Stimulated activated CD4-positive, alpha-beta T cell treated with anti-CD3 and anti-CD28 coated beads, Interleukin-1b, Interleukin-23, amount 100 ng/mL, for 1 hour (primary cell): Measurements from ENCODE around the gene TADA2B.
"Not testable (repeated sequence)": the region's sequence is repeated elsewhere in the genome, so short reads cannot be mapped to it uniquely, and the experiment has no call there.

Experiments
- DNase-seq, 2 donors: peaks; one replicate each; pipeline ENCODE4 v3.0.0-alpha.2; 2020; ENCODE audit warnings: low read depth in 2 of 2

TADA2B gene

DNA sequence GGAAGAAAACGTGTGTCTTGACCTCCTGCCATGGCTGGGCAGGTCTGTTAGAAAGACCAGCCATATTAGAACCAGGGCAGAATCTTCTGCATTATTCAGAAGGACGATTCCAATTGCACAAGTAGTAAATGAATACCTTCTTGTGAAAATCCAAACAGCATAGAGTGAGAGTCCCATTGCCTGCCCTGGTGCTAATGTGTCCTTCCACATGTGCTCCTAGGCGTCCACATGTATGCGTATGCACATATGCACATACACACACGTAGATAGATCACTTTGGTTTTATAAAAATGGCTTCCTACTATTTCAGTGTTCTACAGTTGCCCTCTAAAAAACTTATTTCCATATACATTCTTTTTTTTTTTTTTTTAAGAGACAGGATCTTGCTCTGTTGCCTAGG is 34.9 kb downstream of the TADA2B start:
- no peak for DNase-seq

DNA sequence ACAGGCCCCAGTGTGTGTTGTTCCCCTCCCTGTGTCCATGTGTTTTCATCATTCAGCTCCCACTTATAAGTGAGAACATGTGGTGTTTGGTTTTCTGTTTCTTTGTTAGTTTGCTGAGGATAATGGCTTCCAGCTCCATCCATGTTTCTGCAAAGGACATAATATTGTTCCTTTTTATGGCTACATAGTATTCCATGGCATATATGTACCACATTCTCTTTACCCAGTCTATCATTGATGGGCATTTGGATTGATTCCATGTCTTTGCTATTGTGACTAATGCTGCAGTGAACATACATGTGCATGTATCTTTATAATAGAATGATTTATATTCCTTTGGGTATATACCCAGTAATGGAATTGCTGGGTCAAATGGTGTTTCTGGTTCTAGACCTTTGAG is 36.3 kb downstream of the TADA2B start:
- DNase-seq: not testable (repeated sequence)

DNA sequence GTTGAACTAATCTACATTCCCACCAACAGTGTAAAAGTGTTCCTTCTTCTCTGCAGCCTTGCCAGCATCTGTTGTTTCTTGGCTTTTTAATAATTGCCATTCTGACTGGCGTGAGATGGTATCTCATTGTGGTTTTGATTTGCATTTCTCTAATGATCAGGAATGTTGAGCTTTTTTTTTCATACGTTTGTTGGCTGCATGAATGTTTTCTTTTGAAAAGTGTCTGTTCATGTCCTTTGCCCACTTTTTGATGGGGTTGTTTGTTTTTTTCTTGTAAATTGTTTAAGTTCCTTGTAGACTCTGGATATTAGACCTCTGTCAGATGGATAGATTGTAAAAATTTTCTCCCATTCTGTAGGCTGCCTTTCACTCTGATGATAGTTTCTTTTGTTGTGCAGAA is 36.7 kb downstream of the TADA2B start:
- DNase-seq: not testable (repeated sequence)

GRCh38 chr4:7083597-7084563 is 40.7 kb downstream of the TADA2B start:
- DNase-seq: no peak

DNA sequence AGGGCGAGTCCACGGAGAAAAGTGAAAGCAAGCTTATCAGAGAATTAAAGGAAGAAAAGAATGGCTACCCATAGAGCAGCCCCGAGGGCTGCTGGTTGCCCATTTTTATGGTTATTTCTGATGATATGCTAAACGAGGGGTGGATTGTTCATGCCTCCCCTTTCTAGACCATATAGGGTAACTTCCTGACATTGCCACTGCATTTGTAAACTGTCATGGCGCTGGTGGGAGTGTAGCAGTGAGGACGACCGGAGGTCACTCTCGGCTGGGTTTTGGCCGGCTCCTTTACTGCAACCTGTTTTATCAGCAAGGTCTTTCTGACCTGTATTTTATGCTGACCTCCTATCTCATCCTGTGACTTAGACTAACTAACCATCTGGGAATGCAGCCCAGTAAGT is 41.4 kb downstream of the TADA2B start:
- DNase-seq: not testable (repeated sequence)

DNA sequence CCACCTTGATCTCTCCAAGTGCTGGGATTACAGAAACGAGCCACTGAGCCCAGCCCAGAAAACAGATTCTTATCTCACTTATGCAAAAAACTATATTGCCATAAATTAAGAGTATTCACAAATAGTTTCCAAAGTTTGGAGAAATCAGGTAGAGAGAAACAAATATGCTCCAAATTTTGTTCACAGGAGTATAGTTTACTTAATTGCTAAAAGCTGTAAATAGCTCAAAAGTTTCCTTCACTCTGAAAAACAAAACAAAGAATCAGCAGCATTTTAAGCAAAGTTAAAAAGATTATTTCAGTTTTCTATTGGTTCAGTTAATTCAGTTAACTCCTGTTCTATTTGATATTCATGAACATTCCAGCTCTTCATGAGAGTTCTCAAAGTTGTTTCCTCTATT is 43.2 kb downstream of the TADA2B start:
- no peak for DNase-seq

- DNase-seq: no peak
Observed at GRCh38 chr4:7087036-7087435, 43.9 kb downstream of the TADA2B start.

- DNase-seq: no peak
Observed at GRCh38 chr4:7089213-7089986, 46.2 kb downstream of the TADA2B start.

DNA sequence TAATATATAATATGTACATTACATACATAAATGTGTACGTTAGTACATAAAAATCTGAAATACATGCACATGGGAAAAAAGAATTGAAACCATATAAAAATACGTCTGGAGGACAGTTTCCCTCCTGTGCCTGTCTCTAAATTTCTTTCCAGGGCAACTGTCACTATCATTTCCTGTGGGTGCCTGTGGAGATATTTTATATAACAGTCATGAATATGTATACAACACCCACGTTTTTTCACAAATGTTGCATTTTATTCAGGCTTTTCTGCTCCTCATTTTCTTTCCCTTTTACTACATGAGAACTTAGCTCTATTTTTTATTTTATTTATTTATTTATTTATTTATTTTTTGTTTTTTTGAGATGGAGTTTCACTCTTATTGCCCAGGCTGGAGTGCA is 48.9 kb downstream of the TADA2B start:
- DNase-seq: no peak

DNA sequence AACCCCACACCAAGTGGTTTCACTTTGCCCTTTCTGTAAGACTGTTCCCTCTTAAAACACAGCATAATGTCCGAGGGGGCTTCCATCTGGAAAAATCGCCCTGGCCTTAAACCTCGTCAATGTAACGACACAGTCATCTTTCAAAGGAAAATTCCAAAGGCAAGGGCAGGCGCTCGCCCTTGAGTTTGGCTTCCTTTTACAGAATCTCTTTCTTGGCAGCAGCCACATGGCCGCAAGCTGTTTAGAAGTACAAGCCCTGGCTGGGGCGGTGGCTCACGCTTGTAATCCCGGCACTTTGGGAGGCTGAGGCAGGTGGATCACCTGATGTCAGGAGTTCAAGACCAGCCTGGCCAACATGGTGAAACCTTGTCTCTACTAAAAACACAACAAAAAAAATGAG is 51.7 kb downstream of the TADA2B start:
- no peak for DNase-seq

- no peak for DNase-seq
Observed at GRCh38 chr4:7095611-7096155, 52.5 kb downstream of the TADA2B start.

DNA sequence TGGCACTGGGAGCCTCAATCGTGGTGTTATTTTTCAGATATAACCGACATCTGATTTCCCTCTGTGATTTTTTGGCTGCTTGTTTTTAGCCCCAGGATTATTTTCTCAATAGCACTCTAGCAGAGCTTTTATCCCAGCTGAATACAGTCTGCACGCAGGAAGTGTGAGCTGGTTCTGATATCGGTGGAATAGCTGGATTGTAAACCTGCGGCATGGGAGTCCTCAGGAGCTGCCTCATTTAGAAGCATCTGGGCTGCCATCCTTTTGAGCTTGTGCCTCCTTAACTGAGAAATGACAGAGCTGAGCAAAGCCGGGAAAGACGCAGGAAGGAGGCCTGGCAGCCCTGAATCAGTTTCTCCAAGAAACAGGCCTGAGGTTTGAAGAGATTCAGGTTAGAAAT is 53.1 kb downstream of the TADA2B start:
- no peak for DNase-seq

DNA sequence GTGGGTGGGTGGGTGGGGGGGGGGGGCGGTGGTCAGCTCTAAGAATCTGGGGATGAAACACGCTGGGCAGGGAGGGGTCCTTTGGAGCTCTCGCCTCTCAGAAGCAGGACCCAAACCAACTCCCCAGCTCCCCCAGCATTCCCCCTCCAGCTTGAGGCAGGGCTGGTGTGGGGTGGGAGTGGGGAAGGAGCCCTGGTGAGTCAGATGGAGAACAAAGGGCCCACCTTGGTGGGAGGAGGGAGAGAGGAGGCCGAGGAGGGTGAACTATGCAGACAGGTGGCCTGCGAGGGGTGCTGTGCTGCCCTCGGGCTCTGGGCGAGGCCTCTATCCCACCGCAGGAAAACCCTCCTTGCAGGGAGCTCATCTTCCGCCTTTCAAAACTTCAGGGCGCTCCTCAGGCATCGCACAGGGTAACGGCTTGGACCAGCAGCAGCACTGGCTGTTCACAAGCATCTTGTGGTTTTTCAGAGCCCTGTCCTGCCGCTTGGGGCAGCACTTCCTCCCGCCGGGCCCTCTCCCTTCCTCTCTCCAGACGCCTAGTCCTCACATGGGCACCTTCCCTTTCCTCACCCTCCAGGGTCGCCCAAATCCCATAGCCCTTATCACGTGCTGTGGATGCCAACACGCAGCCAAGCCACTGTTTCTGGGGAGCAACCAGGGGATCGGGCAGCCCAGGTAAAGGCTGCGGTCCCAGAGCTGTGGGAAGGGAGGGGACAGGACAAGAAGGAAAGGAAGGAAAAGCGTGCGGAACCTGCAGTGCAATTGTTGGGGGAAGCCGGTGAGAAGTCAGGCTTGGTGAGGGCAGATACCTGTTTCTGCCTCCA is 58.7 kb downstream of the TADA2B start:
- peak in 1 of 2 donors; percentile 32 for DNase-seq

DNA sequence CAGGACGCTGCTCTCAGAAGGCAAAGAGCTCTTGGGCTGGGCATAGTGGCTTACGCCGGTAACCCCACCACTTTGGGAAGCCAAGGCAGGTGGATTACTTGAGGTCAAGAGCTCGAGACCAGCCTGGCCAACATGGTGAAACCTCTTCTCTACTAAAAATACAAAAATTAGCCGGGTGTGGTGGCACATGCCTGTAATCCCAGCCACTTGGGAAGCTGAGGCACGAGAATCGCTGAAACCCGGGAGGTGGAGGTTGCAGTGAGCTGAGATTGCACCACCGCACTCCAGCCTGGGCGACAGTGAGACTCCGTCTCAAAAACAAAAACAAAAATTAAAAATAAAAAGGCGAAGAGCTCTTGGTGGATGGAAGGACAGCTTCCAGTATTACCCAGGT is 59.3 kb downstream of the TADA2B start:
- not testable (repeated sequence) for DNase-seq

DNA sequence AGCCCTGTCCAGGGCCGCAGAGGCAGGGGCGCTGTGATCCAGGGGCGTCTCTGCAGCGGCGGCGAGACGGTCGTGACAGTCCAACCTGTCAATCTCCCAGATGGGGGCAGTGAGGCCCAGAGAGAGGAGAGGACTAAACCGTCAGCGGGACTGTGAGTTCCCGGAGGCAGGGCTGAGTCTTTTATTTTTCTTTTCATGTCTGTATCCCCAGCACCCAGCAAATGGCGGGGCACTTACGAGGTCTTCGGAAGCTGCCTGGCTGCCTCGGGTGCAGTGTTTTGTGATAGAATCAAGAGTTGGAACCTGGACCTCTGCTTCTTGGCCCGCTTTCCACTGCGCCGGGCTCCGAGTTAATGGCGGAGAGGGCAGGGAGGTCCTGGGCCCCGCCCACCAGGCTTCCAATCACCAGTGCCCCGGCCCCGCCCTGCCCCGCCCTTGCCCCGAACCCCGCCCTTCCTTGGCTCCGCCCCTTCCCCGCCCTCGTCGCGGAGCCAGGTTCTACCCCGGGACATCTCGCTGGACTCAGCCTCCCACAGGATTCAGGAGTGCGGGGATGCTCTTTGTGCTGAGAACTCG is 59.9 kb downstream of the TADA2B start:
- peak; percentile 50 to 71 for DNase-seq

- DNase-seq: no peak
Observed at GRCh38 chr4:7103607-7104365, 60.6 kb downstream of the TADA2B start.

- no peak for DNase-seq
Observed at GRCh38 chr4:7104366-7105031, 61.3 kb downstream of the TADA2B start.

DNA sequence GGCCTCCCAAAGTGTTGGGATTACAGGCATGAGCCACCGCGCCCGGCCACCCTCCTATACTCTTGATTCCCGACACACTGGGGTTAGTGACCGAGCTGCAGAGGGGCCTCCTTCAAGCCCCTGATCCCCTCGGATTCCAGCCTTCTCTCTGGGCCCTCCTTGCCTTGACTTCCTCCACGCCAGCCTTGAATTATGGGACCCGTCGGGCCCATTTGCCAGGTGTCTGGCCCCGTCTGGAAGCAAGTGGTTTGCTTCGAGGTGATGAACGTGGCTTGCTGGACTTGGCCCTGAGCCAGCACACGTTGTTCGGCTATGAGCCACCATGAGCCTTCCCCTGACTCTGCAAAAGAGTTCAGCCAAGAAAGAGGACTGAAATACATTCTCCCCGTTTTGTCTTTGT is 62.1 kb downstream of the TADA2B start:
- no peak for DNase-seq

GRCh38 chr4:7107166-7107905 is 64.2 kb downstream of the TADA2B start:
- no peak for DNase-seq
